Heart left ventricle (tissue), 16 donors: Measurements from ENCODE around the gene DCAF11. TPM values are rescaled to one million over a fixed set of nuclear protein-coding genes. Genes with fewer than 3 reads are reported as not detected.

Experiments used
- ATAC-seq, 4 donors: fragments of 200-7000 bp; cut with Tn5 transposase; one replicate each; pipeline ENCODE4 v1.9.1; 2020 to 2022; ENCODE audit warnings: moderate library complexity in 4 of 4, mild to moderate bottlenecking in 3 of 4, moderate number of reproducible peaks in 1 of 4
- DNase-seq, 5 donors: peaks; one replicate each; pipeline ENCODE4 v3.0.0-alpha.2; 2020
- H3K27ac ChIP-seq, 12 donors: fragments of 200-600 bp; sonication (generic) in 4 of 12; one replicate each; pipeline versions ENCODE4 v1.5.0 to v1.8.0; 2016 to 2022; ENCODE audit warnings: mild to moderate bottlenecking in 2 of 12
- H3K27me3 ChIP-seq, 9 donors: fragments of 200-600 bp; sonication (generic) in 2 of 9; one replicate each; pipeline versions ENCODE4 v1.5.1 to v1.8.0; 2016 to 2022; ENCODE audit warnings: mild to moderate bottlenecking in 3 of 9
- H3K36me3 ChIP-seq, 9 donors: fragments of 200-600 bp; sonication (generic) in 2 of 9; one replicate each; pipeline versions ENCODE4 v1.5.0 to v1.8.0; 2018 to 2022; ENCODE audit warnings: mild to moderate bottlenecking in 2 of 9
- H3K4me1 ChIP-seq, 12 donors: fragments of 200-600 bp; sonication (generic) in 4 of 12; one replicate each; pipeline versions ENCODE4 v1.5.0 to v1.8.0; 2016 to 2022; ENCODE audit warnings: mild to moderate bottlenecking in 3 of 12
- H3K4me3 ChIP-seq, 12 donors: fragments of 200-600 bp; sonication (generic) in 4 of 12; one replicate each; pipeline versions ENCODE4 v1.5.0 to v1.8.0; 2017 to 2022; ENCODE audit warnings: mild to moderate bottlenecking in 9 of 12, moderate library complexity in 4 of 12
- H3K9me3 ChIP-seq, 12 donors: fragments of 200-600 bp; sonication (generic) in 4 of 12; one replicate each; pipeline versions ENCODE4 v1.5.0 to v1.8.0; 2016 to 2022; ENCODE audit warnings: mild to moderate bottlenecking in 1 of 12
- POLR2A ChIP-seq, 2 donors: fragments of 450-650 bp; IDR thresholded peaks; one replicate each; pipeline ENCODE4 v1.6.1; 2017; ENCODE audit warnings: antibody characterized with exemption in 2 of 2, mild to moderate bottlenecking in 2 of 2, moderate library complexity in 2 of 2
- WGBS, 4 donors: extraction: QIAGEN DNeasy Blood & Tissue Kit in 2 of 4; methylation state at CpG; one replicate each; pipeline versions ENCODE4 v1.1.5 to v1.1.7; 2013 to 2018; 5-methylcytosine and 5-hydroxymethylcytosine counted together
- intact Hi-C, 10 donors: fragments of 100-400 bp; cut with DNase I; formaldehyde crosslinking; loops; one replicate each; pipeline versions ENCODE4 v1.11.1 to v1.14.2; 2022
- polyA plus RNA-seq, 2 donors: library from polyadenylated mRNA; stranded (reverse); fragments of 200-250 nt; gene quantifications; one replicate each; pipeline ENCODE4 v1.2.3, GENCODE V29; 2013
- total RNA-seq, 9 donors: library from RNA; depleted of rRNA in 2 of 9; stranded (reverse); fragments of >200 nt in 2 of 9; fragmentation: NEBNext Ultra II Directional in 3 of 9; extraction: Animal tissue kit (Norgen Biotek cat#: 25700) in 3 of 9; gene quantifications; one replicate each; pipeline versions ENCODE4 v1.1.0 to v1.2.4, GENCODE V29; 2016 to 2023
- TF ChIP-seq, protein P1 (sequence below), 12 donors: fragments of 200-600 bp; sonication (generic) in 4 of 12; IDR thresholded peaks; one replicate each; pipeline versions ENCODE4 v1.5.0 to v1.8.0; 2018 to 2022; ENCODE audit warnings: antibody characterized with exemption in 12 of 12, mild to moderate bottlenecking in 5 of 12
- donor health status: ischemic (EF 13 %, LVEDD 7.1; RV severe dilation, severe dysfunction).
- donor health status: healthy with polysubstance abuse.
- donor health status: DM: no; HTN: yes; CAD: no.
- donor health status: DM: no; HTN: no; CAD: no.
- donor health status: ischemic (EF 25% LVEDD 6.9; RV normal size, moderate dysfunction).
- donor health status: ischemic (EF 25% LVEDD 5.7; RV mildly dilated, moderate dysfunction).
- donor health status: healthy.
- donor health status: DM: yes; HTN: yes; CAD: no.
- donor health status: ischemic (EF 35%, LVEDD 5.7; RV mildly dilated, moderate dysfunction).
- donor health status: nonischemic (EF 11% LVEDD 7.7; RV severe dilation, severe dysfunction).
- donor health status: DM: yes; HTN: yes; CAD: no.
- donor health status: PGD.
- donor health status: ischemic (EF 29% LVEDD 5.4; RV normal size, mild dysfunction).
- donor health status: nonischemic (EF 23%, LVEDD 6.1; RV moderate dilation, normal function).

DCAF11 gene
- total and polyA plus RNA-seq, 11 donors, result 25.3 to 117 (median 75.0) TPM

GRCh38 chr14:24127673-24128072 is 13.1 kb downstream of the DCAF11 start:
- ATAC-seq, result no peak

DNA sequence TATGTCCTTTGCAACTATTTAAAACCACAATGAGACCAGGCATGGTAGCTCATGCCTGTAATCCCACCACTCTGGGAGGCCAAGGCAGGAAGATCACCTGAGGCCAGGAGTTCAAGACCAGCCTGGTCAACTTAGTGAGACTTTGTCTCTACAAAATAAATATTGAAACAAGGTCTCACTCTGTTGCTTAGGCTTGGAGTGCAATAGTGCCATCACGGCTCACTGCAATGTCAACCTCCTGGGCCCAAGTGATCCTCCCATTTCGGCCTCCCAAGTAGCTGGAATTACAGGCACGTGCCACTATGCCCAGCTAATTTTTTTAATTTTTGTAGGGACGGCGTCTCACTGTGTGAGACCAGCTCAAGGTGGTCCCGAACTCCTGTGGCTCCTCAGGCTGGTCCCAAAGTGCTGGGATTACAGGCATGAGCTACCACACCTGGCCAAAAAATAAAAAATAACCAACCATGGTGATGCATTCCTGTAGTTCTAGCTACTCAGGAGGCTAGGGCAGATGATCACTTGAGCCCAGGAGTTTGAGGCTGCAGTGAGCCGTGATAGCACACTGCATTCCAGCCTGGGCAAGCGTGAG is 14.9 kb downstream of the DCAF11 start:
- intact Hi-C loops, result no loop called here
- no peaks in the 10 kb centered on the region for H3K9me3 ChIP-seq
- no peak overlapping the region for H3K4me3 ChIP-seq
- no peak for TF ChIP-seq POLR2A (IDR thresholded peaks at IDR 0.05)
- TF ChIP-seq, protein P1, sequence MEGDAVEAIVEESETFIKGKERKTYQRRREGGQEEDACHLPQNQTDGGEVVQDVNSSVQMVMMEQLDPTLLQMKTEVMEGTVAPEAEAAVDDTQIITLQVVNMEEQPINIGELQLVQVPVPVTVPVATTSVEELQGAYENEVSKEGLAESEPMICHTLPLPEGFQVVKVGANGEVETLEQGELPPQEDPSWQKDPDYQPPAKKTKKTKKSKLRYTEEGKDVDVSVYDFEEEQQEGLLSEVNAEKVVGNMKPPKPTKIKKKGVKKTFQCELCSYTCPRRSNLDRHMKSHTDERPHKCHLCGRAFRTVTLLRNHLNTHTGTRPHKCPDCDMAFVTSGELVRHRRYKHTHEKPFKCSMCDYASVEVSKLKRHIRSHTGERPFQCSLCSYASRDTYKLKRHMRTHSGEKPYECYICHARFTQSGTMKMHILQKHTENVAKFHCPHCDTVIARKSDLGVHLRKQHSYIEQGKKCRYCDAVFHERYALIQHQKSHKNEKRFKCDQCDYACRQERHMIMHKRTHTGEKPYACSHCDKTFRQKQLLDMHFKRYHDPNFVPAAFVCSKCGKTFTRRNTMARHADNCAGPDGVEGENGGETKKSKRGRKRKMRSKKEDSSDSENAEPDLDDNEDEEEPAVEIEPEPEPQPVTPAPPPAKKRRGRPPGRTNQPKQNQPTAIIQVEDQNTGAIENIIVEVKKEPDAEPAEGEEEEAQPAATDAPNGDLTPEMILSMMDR (IDR thresholded peaks at IDR 0.05), result no peak
- H3K4me1 ChIP-seq, result peaks cover 0 to 33% (median 19%) of the 10 kb centered on the region in 12 donors
- H3K36me3 ChIP-seq, result peaks cover 0 to 5% (median 0%) of the 10 kb centered on the region in 9 donors
- no peaks in the 10 kb centered on the region for H3K27me3 ChIP-seq
- no peak for ATAC-seq
- no peak for DNase-seq
- H3K27ac ChIP-seq, result no peak overlapping the region
- 90 to 97% (median 95%) methylated on average over 8 of the region's 8 CpGs for WGBS, 4 donors

More at GRCh38 chr14:24127673-24128072, 13.1 kb downstream of the DCAF11 start:
- Histone ChIP-seq H3K4me1 (peaks cover 0 to 27% (median 19%) of the 10 kb centered on the region in 12 donors), H3K27me3 (no peaks in the 10 kb centered on the region), H3K36me3 (peaks cover 0 to 23% (median 16%) of the 10 kb centered on the region in 9 donors), H3K27ac (no peak overlapping the region), H3K4me3 (no peak overlapping the region), H3K9me3 (no peaks in the 10 kb centered on the region)
- DNase-seq, result no peak
- WGBS, 4 donors, result 88 to 93% (median 91%) methylated on average over 2 of the region's 2 CpGs
- TF ChIP-seq, protein P1 (IDR thresholded peaks at IDR 0.05), result no peak
- no peak for TF ChIP-seq POLR2A (IDR thresholded peaks at IDR 0.05)
- intact Hi-C loops, result no loop called here

GRCh38 chr14:24130380-24130716 is 15.8 kb downstream of the DCAF11 start, which contains the start of gene FITM1:
Gene FITM1, plus strand, starts transcription at chr14:24130659. Its CDS starts 905 bp downstream, at chr14:24131564.
- no peak for ATAC-seq
- TF ChIP-seq, protein P1 (IDR thresholded peaks at IDR 0.05), result no peak
- TF ChIP-seq POLR2A (IDR thresholded peaks at IDR 0.05), result no peak
- no peaks in the 10 kb centered on the region for H3K27me3 ChIP-seq
- no peak for DNase-seq
- peaks cover 0 to 37% (median 21%) of the 10 kb centered on the region in 12 donors for H3K4me1 ChIP-seq
- H3K27ac ChIP-seq, result peak within 1 kb of the TSS; percentile 79 to 99 (median 93)
- H3K36me3 ChIP-seq, result peaks cover 0 to 4% (median 0%) of the 10 kb centered on the region in 9 donors
- peak within 1 kb of the TSS in 10 of 12 donors; percentile 1 to 58 (median 44) for H3K4me3 ChIP-seq
- intact Hi-C loops, result loop anchor here in 1 of 10 donors (2.0 kb wide), 1 partner anchor 16 kb away; the partner anchor contains the start of genes DCAF11 and NRL
- H3K9me3 ChIP-seq, result no peaks in the 10 kb centered on the region
- 83 to 93% (median 88%) methylated on average over 5 of the region's 5 CpGs for WGBS, 4 donors

DNA sequence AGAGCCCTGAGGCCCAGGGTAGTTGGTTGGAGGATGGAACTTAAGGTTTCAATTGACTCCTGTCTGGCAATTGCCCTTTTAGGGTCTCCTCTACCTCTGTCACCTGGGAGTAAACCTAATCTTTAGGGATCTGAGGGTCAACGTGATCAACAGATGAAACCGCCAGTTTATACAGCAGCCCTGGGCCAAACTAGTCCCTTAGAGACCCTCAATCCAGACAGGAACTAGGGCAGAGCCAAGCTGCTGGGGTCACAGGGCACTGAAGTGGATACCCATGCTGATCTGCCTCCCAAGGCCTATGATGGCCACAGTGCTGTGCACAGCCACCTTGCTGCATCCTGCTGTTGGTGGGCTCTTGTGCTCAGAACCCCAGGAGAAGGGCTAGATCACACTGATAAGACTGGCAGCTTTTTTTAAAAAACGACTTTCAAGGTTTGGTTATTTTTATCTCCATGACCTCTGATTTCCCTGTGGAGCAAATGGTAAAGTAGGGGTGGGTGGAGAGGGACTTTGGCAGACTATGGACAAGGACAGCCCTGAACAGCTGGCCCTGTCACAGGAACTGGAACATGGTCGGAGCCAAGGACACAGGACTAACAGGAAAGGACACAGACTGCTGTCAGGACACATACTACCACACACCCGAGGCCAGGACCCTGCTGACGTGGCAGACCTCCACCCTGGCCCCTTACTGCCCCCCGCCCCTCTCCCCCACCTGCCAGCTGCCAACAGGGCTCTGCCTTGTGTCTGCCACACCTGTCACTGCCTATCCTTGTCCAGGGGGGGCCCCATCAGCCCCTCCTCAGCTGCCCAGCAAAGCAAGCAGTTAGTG is 16.4 kb downstream of the DCAF11 start:
- H3K4me1 ChIP-seq, result peaks cover 0 to 41% (median 23%) of the 10 kb centered on the region in 12 donors
- intact Hi-C loops, result loop anchor here in 3 of 10 donors (1.0 to 2.0 kb wide), 2 partner anchors 16 to 17 kb away; partner anchors contain the start of genes DCAF11 (in 3 of the 3) and NRL (in 3 of the 3)
- peak overlapping the region in 10 of 12 donors; percentile 1 to 58 (median 44) for H3K4me3 ChIP-seq
- peak; percentile 77 to 87 (median 83) for ATAC-seq
- H3K9me3 ChIP-seq, result no peaks in the 10 kb centered on the region
- no peaks in the 10 kb centered on the region for H3K27me3 ChIP-seq
- peak overlapping the region; percentile 79 to 99 (median 93) for H3K27ac ChIP-seq
- whole genome bisulfite sequencing, 4 donors, result 18 to 30% (median 23%) methylated on average over 4 to 7 of the region's 7 CpGs
- no peak for TF ChIP-seq POLR2A (IDR thresholded peaks at IDR 0.05)
- TF ChIP-seq, protein P1 (IDR thresholded peaks at IDR 0.05), result no peak
- H3K36me3 ChIP-seq, result peaks cover 0 to 4% (median 0%) of the 10 kb centered on the region in 9 donors
- peak; percentile 81 to 91 (median 81) for DNase-seq
